ENCODE measurements around the gene SYTL2. TPM values are rescaled to one million over a fixed set of nuclear protein-coding genes. Genes with fewer than 3 reads are reported as not detected.

Gene SYTL2
- total and polyA plus RNA-seq, 8 donors, result 21.3 to 63.3 (median 45.0) TPM

DNA sequence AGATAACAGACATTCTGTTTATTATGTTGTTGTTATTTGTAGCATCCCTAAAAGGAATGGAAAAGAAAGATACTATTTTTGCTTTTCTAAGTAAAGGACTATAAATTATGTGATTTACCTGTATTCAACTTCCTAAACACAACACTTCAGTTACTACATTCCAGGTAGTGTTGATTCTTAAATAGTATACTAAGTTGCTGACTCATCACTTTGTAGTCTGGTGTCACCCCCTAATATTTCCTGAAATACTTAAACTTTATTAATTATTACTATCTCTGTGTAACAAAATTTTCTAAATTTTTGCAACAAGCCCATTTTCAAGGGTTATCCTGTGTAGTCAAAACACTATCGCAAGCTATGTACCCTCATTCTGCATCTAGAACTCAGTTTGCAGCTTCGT is 7.0 kb downstream of the SYTL2 start:
- Histone ChIP-seq H3K36me3 (no peaks in the 10 kb centered on the region), H3K27ac (no peak overlapping the region), H3K27me3 (no peaks in the 10 kb centered on the region), H3K9me3 (no peaks in the 10 kb centered on the region), H3K4me3 (no peak overlapping the region), H3K4me1 (no peaks in the 10 kb centered on the region)
- DNase-seq (no peak), ATAC-seq (no peak)
- TF ChIP-seq CTCF (IDR thresholded peaks at IDR 0.05), result no peak
- intact Hi-C loops (cut with DNase I), result no loop called here

GRCh38 chr11:85803303-85803702 is 7.6 kb downstream of the SYTL2 start:
- no peak overlapping the region for H3K4me3 ChIP-seq
- no peaks in the 10 kb centered on the region for H3K36me3 ChIP-seq
- intact Hi-C loops (cut with DNase I), result no loop called here
- no peaks in the 10 kb centered on the region for H3K9me3 ChIP-seq
- no peak overlapping the region for H3K27ac ChIP-seq
- TF ChIP-seq CTCF (IDR thresholded peaks at IDR 0.05), result no peak
- no peaks in the 10 kb centered on the region for H3K27me3 ChIP-seq
- no peak for ATAC-seq
- DNase-seq, result no peak
- H3K4me1 ChIP-seq, result no peaks in the 10 kb centered on the region

DNA sequence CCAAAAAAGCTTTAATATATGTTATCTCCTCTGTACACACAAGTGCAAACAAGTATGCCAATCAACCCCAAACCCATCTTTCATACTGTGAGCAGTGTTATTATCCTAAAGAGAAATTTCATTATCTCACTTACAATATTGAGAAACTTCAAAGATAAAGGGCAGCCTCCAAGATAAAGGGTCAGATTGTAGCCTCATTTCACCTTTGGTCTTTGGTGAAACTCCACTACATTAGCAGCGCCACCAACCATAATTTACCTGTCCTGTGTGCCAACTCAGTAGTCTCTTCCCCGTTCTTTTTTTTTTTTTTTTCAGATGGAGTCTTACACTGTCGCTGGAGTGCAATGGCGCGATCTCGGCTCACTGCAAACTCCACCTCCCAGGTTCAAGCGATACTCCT is 9.4 kb downstream of the SYTL2 start:
- H3K27ac ChIP-seq, result no peak overlapping the region
- H3K4me3 ChIP-seq, result no peak overlapping the region
- no peaks in the 10 kb centered on the region for H3K4me1 ChIP-seq
- DNase-seq (no peak), ATAC-seq (no peak)
- TF ChIP-seq CTCF (IDR thresholded peaks at IDR 0.05), result no peak
- intact Hi-C loops (cut with DNase I), result no loop called here
- no peaks in the 10 kb centered on the region for H3K36me3 ChIP-seq
- H3K9me3 ChIP-seq, result no peaks in the 10 kb centered on the region
- H3K27me3 ChIP-seq, result no peaks in the 10 kb centered on the region

DNA sequence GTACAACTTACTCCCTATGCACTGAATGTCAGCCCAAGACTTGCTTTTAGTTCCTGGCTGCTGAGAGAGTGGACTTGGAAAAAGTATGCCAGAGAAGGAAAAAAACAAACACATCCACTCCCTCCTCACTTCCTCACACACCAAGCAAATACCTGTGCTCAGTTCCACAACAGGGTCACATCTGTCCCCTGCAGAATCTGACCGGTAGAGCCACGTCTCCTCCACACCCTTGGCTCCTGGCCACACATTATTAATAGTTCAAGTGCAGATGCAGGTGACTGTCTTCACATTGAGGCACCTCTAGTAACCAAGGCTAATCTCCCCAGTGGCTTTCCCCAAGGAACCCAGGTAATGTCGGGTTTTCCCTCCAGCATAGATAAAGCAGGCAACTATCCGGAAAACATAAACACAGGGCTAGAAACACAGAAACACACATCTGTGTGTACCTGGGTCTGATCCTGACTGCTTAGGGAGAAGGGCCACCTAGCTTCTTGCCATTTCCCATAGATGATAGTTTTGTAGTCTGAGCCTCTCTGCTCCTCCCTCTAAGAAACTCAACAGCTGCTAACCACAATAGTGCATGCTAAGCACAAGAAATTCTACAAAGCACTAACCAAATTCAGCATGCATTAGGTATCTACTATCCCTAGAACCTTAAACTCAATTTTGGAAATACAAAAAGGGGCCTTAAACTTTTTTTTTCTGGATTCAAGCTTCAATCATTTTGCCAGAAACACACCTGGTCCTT is 10.2 kb downstream of the SYTL2 start:
- intact Hi-C loops (cut with DNase I), result no loop called here
- H3K27ac ChIP-seq, result no peak overlapping the region
- no peak overlapping the region for H3K4me3 ChIP-seq
- ATAC-seq (peak; percentile 22), DNase-seq (no peak)
- no peaks in the 10 kb centered on the region for H3K9me3 ChIP-seq
- no peak for TF ChIP-seq CTCF (IDR thresholded peaks at IDR 0.05)
- H3K27me3 ChIP-seq, result no peaks in the 10 kb centered on the region
- H3K4me1 ChIP-seq, result no peaks in the 10 kb centered on the region
- no peaks in the 10 kb centered on the region for H3K36me3 ChIP-seq

- no peaks in the 10 kb centered on the region for H3K36me3 ChIP-seq
Observed at GRCh38 chr11:85799142-85799541, 11.8 kb downstream of the SYTL2 start.

More at GRCh38 chr11:85799142-85799541, 11.8 kb downstream of the SYTL2 start:
- TF ChIP-seq CTCF (IDR thresholded peaks at IDR 0.05), result no peak
- Histone ChIP-seq H3K4me1 (no peaks in the 10 kb centered on the region), H3K4me3 (no peak overlapping the region), H3K27ac (no peak overlapping the region), H3K9me3 (no peaks in the 10 kb centered on the region), H3K27me3 (no peaks in the 10 kb centered on the region)
- no peak for DNase-seq
- intact Hi-C loops (cut with DNase I), result no loop called here
- ATAC-seq, result no peak

Measured in left lung (tissue), 10 donors.